Liver (tissue), 3 donors: ENCODE measurements around the gene SLC25A44.

ENCODE experiments used
- FOXA1 ChIP-seq: IDR thresholded peaks from 2 replicates; pipeline ENCODE4 v1.6.1; 2016; ENCODE audit warnings: antibody characterized with exemption
- GABPA ChIP-seq, 2 donors: IDR thresholded peaks in 1 of 2; conservative IDR thresholded peaks in 1 of 2; 2 replicates each; pipeline ENCODE4 v1.6.1; 2016; ENCODE audit warnings: antibody characterized with exemption in 2 of 2, mild to moderate bottlenecking in 1 of 2, moderate library complexity in 1 of 2
- HNF4A ChIP-seq, 2 donors: conservative IDR thresholded peaks; 2 replicates each; pipeline ENCODE4 v1.6.1; 2016; ENCODE audit warnings: antibody characterized with exemption in 2 of 2, mild to moderate bottlenecking in 2 of 2
- JUND ChIP-seq, 2 donors: IDR thresholded peaks; 2 replicates each; pipeline ENCODE4 v1.6.1; 2016; ENCODE audit warnings: antibody characterized with exemption in 2 of 2
- MAX ChIP-seq: IDR thresholded peaks from 2 replicates; pipeline ENCODE4 v1.6.1; 2016; ENCODE audit warnings: antibody characterized with exemption
- SP1 ChIP-seq: IDR thresholded peaks from 2 replicates; pipeline ENCODE4 v1.6.1; 2018; ENCODE audit warnings: antibody characterized with exemption, mild to moderate bottlenecking
- TAF1 ChIP-seq: conservative IDR thresholded peaks from 2 replicates; pipeline ENCODE4 v1.6.1; 2016; ENCODE audit warnings: antibody characterized with exemption, mild to moderate bottlenecking
- ZBTB33 ChIP-seq: IDR thresholded peaks from 2 replicates; pipeline ENCODE4 v1.6.1; 2016; ENCODE audit warnings: antibody characterized with exemption
- TF ChIP-seq, protein P1 (sequence below): fragments of 150-350 bp; IDR thresholded peaks from 2 replicates; pipeline ENCODE4 v1.5.1; 2017; ENCODE audit warnings: improper control_type of control experiment, low read depth, low read length; ENCODE audit not compliant: missing input control
- donor health status: healthy.
- donor health status: healthy.

- TF ChIP-seq GABPA (IDR thresholded peaks at IDR 0.05 in 1 of 2, conservative IDR thresholded peaks at IDR 0.05 in 1 of 2) (no peak), TAF1 (no peak), HNF4A (conservative IDR thresholded peaks at IDR 0.05) (no peak), SP1 (no peak), JUND (IDR thresholded peaks at IDR 0.05) (no peak), MAX (no peak), FOXA1 (no peak), ZBTB33 (no peak)
- TF ChIP-seq, protein P1, sequence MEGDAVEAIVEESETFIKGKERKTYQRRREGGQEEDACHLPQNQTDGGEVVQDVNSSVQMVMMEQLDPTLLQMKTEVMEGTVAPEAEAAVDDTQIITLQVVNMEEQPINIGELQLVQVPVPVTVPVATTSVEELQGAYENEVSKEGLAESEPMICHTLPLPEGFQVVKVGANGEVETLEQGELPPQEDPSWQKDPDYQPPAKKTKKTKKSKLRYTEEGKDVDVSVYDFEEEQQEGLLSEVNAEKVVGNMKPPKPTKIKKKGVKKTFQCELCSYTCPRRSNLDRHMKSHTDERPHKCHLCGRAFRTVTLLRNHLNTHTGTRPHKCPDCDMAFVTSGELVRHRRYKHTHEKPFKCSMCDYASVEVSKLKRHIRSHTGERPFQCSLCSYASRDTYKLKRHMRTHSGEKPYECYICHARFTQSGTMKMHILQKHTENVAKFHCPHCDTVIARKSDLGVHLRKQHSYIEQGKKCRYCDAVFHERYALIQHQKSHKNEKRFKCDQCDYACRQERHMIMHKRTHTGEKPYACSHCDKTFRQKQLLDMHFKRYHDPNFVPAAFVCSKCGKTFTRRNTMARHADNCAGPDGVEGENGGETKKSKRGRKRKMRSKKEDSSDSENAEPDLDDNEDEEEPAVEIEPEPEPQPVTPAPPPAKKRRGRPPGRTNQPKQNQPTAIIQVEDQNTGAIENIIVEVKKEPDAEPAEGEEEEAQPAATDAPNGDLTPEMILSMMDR = no peak
Observed at GRCh38 chr1:156214024-156214748, 20.3 kb downstream of the SLC25A44 start.
